Liver (tissue), 9 donors: ENCODE results near the gene PCBP1. TPM values are rescaled to one million over a fixed set of nuclear protein-coding genes. Genes with fewer than 3 reads are reported as not detected.

ENCODE experiments used
- DNase-seq: peaks from one replicate; pipeline ENCODE4 v3.0.0-alpha.2; 2017; ENCODE audit warnings: low spot score
- H3K27ac ChIP-seq, 2 donors: one replicate each; pipeline ENCODE4 v1.7.0; 2013; ENCODE audit warnings: inconsistent platforms in 2 of 2, low read length in 2 of 2, control low read depth in 1 of 2, low read depth in 1 of 2, mild to moderate bottlenecking in 1 of 2
- H3K27me3 ChIP-seq, 4 donors: one replicate each; pipeline versions ENCODE4 v1.6.1 to v1.7.0; 2013; ENCODE audit warnings: low read length in 3 of 4, inconsistent platforms in 1 of 4, mild to moderate bottlenecking in 1 of 4, moderate library complexity in 1 of 4; ENCODE audit not compliant: control insufficient read depth in 4 of 4, insufficient read depth in 4 of 4
- H3K36me3 ChIP-seq, 4 donors: one replicate each; pipeline versions ENCODE4 v1.6.1 to v1.7.0; 2013; ENCODE audit warnings: low read length in 3 of 4, mild to moderate bottlenecking in 3 of 4, low read depth in 1 of 4, moderate library complexity in 1 of 4; ENCODE audit not compliant: control insufficient read depth in 4 of 4, insufficient read depth in 3 of 4
- H3K4me1 ChIP-seq, 4 donors: one replicate each; pipeline versions ENCODE4 v1.6.1 to v1.7.0; 2013; ENCODE audit warnings: low read length in 3 of 4, mild to moderate bottlenecking in 3 of 4, moderate library complexity in 1 of 4; ENCODE audit not compliant: control insufficient read depth in 4 of 4, insufficient read depth in 4 of 4
- H3K4me3 ChIP-seq, 3 donors: one replicate each; pipeline versions ENCODE4 v1.6.1 to v1.7.0; 2013; ENCODE audit warnings: low read length in 3 of 3, control low read depth in 1 of 3, low read depth in 1 of 3, mild to moderate bottlenecking in 1 of 3
- H3K9ac ChIP-seq, 2 donors: one replicate each; pipeline ENCODE4 v1.7.0; 2013; ENCODE audit warnings: low read length in 2 of 2, mild to moderate bottlenecking in 2 of 2, moderate library complexity in 2 of 2, control low read depth in 1 of 2, low read depth in 1 of 2
- H3K9me3 ChIP-seq, 4 donors: one replicate each; pipeline versions ENCODE4 v1.6.1 to v1.7.0; 2013; ENCODE audit warnings: low read length in 3 of 4; ENCODE audit not compliant: control insufficient read depth in 4 of 4
- ATF3 ChIP-seq: IDR thresholded peaks from 2 replicates; pipeline ENCODE4 v1.6.1; 2016; ENCODE audit warnings: antibody characterized with exemption
- CTCF ChIP-seq: fragments of 150-350 bp; IDR thresholded peaks from 2 replicates; pipeline ENCODE4 v1.5.1; 2017; ENCODE audit warnings: improper control_type of control experiment, low read depth, low read length; ENCODE audit not compliant: missing input control
- EGR1 ChIP-seq, 2 donors: IDR thresholded peaks; 2 replicates each; pipeline ENCODE4 v1.6.1; 2016 to 2018; ENCODE audit warnings: antibody characterized with exemption in 2 of 2, low read depth in 2 of 2
- FOXA1 ChIP-seq: IDR thresholded peaks from 2 replicates; pipeline ENCODE4 v1.6.1; 2016; ENCODE audit warnings: antibody characterized with exemption
- FOXA2 ChIP-seq: IDR thresholded peaks from 2 replicates; pipeline ENCODE4 v1.6.1; 2016; ENCODE audit warnings: antibody characterized with exemption
- GABPA ChIP-seq, 2 donors: IDR thresholded peaks in 1 of 2; conservative IDR thresholded peaks in 1 of 2; 2 replicates each; pipeline ENCODE4 v1.6.1; 2016; ENCODE audit warnings: antibody characterized with exemption in 2 of 2, mild to moderate bottlenecking in 1 of 2, moderate library complexity in 1 of 2
- HNF4A ChIP-seq, 2 donors: conservative IDR thresholded peaks; 2 replicates each; pipeline ENCODE4 v1.6.1; 2016; ENCODE audit warnings: antibody characterized with exemption in 2 of 2, mild to moderate bottlenecking in 2 of 2
- HNF4G ChIP-seq: IDR thresholded peaks from 2 replicates; pipeline ENCODE4 v1.6.1; 2016; ENCODE audit warnings: antibody characterized with exemption
- NR2F2 ChIP-seq: IDR thresholded peaks from 2 replicates; pipeline ENCODE4 v1.6.1; 2016; ENCODE audit warnings: antibody characterized with exemption
- RAD21 ChIP-seq, 2 donors: IDR thresholded peaks; 2 replicates each; pipeline ENCODE4 v1.6.1; 2016; ENCODE audit warnings: antibody characterized with exemption in 2 of 2, mild to moderate bottlenecking in 2 of 2
- RXRA ChIP-seq, 2 donors: IDR thresholded peaks; 2 replicates each; pipeline ENCODE4 v1.6.1; 2017 to 2018; ENCODE audit warnings: antibody characterized with exemption in 2 of 2, mild to moderate bottlenecking in 1 of 2
- SP1 ChIP-seq: IDR thresholded peaks from 2 replicates; pipeline ENCODE4 v1.6.1; 2018; ENCODE audit warnings: antibody characterized with exemption, mild to moderate bottlenecking
- TAF1 ChIP-seq: conservative IDR thresholded peaks from 2 replicates; pipeline ENCODE4 v1.6.1; 2016; ENCODE audit warnings: antibody characterized with exemption, mild to moderate bottlenecking
- YY1 ChIP-seq: IDR thresholded peaks from 2 replicates; pipeline ENCODE4 v1.6.1; 2016; ENCODE audit warnings: antibody characterized with exemption, mild to moderate bottlenecking
- ZBTB33 ChIP-seq: IDR thresholded peaks from 2 replicates; pipeline ENCODE4 v1.6.1; 2016; ENCODE audit warnings: antibody characterized with exemption
- WGBS: extraction: QIAGEN DNeasy Blood & Tissue Kit; methylation state at CpG from one replicate; pipeline ENCODE4 v1.1.7; 2013; 5-methylcytosine and 5-hydroxymethylcytosine counted together
- polyA plus RNA-seq, 2 donors: library from polyadenylated mRNA; stranded (reverse) in 1 of 2; unstranded in 1 of 2; fragments of 200-250 nt in 1 of 2; fragments of >200 nt in 1 of 2; fragmentation: Nextera tagmentation in 1 of 2; extraction: Ambion mirVana in 1 of 2; gene quantifications; one replicate each; pipeline versions ENCODE4 v1.2.1 to v1.2.3, GENCODE V29; 2013 to 2015
- total RNA-seq, 2 donors: library from RNA; depleted of rRNA; stranded (reverse); fragments of >200 nt; gene quantifications; one replicate each; pipeline ENCODE4 v1.2.3, GENCODE V29; 2014
- TF ChIP-seq, protein P1 (sequence below): IDR thresholded peaks from 2 replicates; pipeline ENCODE4 v1.6.1; 2016; ENCODE audit warnings: antibody characterized with exemption
- donor health status: healthy.
- donor health status: healthy.
- donor health status: healthy.
- donor health status: healthy.
- donor health status: healthy.

The PCBP1 gene
- total and polyA plus RNA-seq, 4 donors = 64.0 to 202 (median 87.9) TPM

- no peaks in the 10 kb centered on the region for H3K9me3 ChIP-seq
- TF ChIP-seq HNF4A (conservative IDR thresholded peaks at IDR 0.05) (no peak), TAF1 (no peak), RXRA (IDR thresholded peaks at IDR 0.05) (no peak), HNF4G (no peak), ZBTB33 (no peak), EGR1 (IDR thresholded peaks at IDR 0.05; ENCODE audit: low read depth in 2 of 2) (no peak), SP1 (no peak), RAD21 (IDR thresholded peaks at IDR 0.05) (no peak), GABPA (IDR thresholded peaks at IDR 0.05 in 1 of 2, conservative IDR thresholded peaks at IDR 0.05 in 1 of 2) (no peak), NR2F2 (no peak), CTCF (no peak), YY1 (no peak), FOXA2 (no peak), FOXA1 (no peak), ATF3 (no peak)
- TF ChIP-seq, protein P1, sequence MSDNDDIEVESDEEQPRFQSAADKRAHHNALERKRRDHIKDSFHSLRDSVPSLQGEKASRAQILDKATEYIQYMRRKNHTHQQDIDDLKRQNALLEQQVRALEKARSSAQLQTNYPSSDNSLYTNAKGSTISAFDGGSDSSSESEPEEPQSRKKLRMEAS = no peak
- no peak overlapping the region for H3K4me3 ChIP-seq
- H3K9ac ChIP-seq = no peak overlapping the region
- peaks cover 0 to 2% (median 0%) of the 10 kb centered on the region in 4 donors for H3K4me1 ChIP-seq
- WGBS = 94% methylated on average over 4 of the region's 4 CpGs
- no peaks in the 10 kb centered on the region for H3K36me3 ChIP-seq
- no peaks in the 10 kb centered on the region for H3K27me3 ChIP-seq
- no peak for DNase-seq
- H3K27ac ChIP-seq = no peak overlapping the region
These were observed 26.2 kb downstream of the PCBP1 start for GRCh38 chr2:70113359-70114070.

- no peaks in the 10 kb centered on the region for H3K36me3 ChIP-seq
- DNase-seq = no peak
- TF ChIP-seq RXRA (IDR thresholded peaks at IDR 0.05) = no peak
- no peak overlapping the region for H3K4me3 ChIP-seq
- H3K9ac ChIP-seq = no peak overlapping the region
- no peaks in the 10 kb centered on the region for H3K4me1 ChIP-seq
- H3K27ac ChIP-seq = peak overlapping the region in 1 of 2 donors; percentile 4
- whole genome bisulfite sequencing = 81% methylated on average over 8 of the region's 8 CpGs
- no peaks in the 10 kb centered on the region for H3K9me3 ChIP-seq
- H3K27me3 ChIP-seq = no peaks in the 10 kb centered on the region
These were observed 28.6 kb downstream of the PCBP1 start for GRCh38 chr2:70115646-70116442.
